Vagina (tissue), 2 donors: ENCODE measurements around the gene DBH. TPM values are rescaled to one million over a fixed set of nuclear protein-coding genes. Genes with fewer than 3 reads are reported as not detected.

Experiments used
- DNase-seq, 2 donors: peaks; one replicate each; pipeline ENCODE4 v3.0.0-alpha.2; 2017; ENCODE audit errors: extremely low spot score in 2 of 2
- H3K27ac ChIP-seq: fragments of 200-600 bp; sonication (generic); one replicate; pipeline ENCODE4 v1.5.1; 2019
- H3K27me3 ChIP-seq: fragments of 200-600 bp; sonication (generic); one replicate; pipeline ENCODE4 v1.5.1; 2019
- H3K36me3 ChIP-seq, 2 donors: fragments of 200-600 bp; sonication (generic); one replicate each; pipeline ENCODE4 v1.5.1; 2017 to 2019
- H3K4me1 ChIP-seq: fragments of 200-600 bp; sonication (generic); one replicate; pipeline ENCODE4 v1.5.1; 2019
- H3K4me3 ChIP-seq, 2 donors: fragments of 200-600 bp; sonication (generic); 1 replicate in 1 of 2; 2 replicates in 1 of 2; pipeline ENCODE4 v1.5.1; 2016 to 2019
- H3K9me3 ChIP-seq: fragments of 200-600 bp; sonication (generic); one replicate; pipeline ENCODE4 v1.5.1; 2019
- CTCF ChIP-seq, 3 experiments: fragments of 450-650 bp in 2 of 3; fragments of 200-600 bp in 1 of 3; sonication (generic) in 1 of 3; IDR thresholded peaks; one replicate each; pipeline ENCODE4 v1.5.1; 2017 to 2019; ENCODE audit warnings: antibody characterized with exemption in 3 of 3, mild to moderate bottlenecking in 2 of 3, moderate library complexity in 2 of 3
- POLR2A ChIP-seq, 2 donors: fragments of 450-650 bp; IDR thresholded peaks; one replicate each; pipeline ENCODE4 v1.6.1; 2017; ENCODE audit warnings: antibody characterized with exemption in 2 of 2, mild to moderate bottlenecking in 2 of 2, moderate library complexity in 2 of 2
- POLR2AphosphoS5 ChIP-seq, 2 donors: sonication (generic); formaldehyde crosslinking; IDR thresholded peaks; one replicate each; pipeline ENCODE4 v1.9.0; 2017; ENCODE audit warnings: antibody characterized with exemption in 2 of 2, mild to moderate bottlenecking in 2 of 2, low read depth in 1 of 2; ENCODE audit not compliant: insufficient read depth in 1 of 2
- intact Hi-C: fragments of 100-400 bp; cut with DNase I; formaldehyde crosslinking; loops from one replicate; pipeline ENCODE4 v1.15.1; 2023
- total RNA-seq: library from RNA; depleted of rRNA; stranded (reverse); fragments of >200 nt; gene quantifications from one replicate; pipeline ENCODE4 v1.2.3, GENCODE V29; 2016

DBH gene
- total RNA-seq, 1 donor from 2014 or later = 12.0 TPM

GRCh38 chr9:133680976-133681657, 45.0 kb downstream of the DBH start:
- Histone ChIP-seq H3K4me3 (no peak overlapping the region), H3K27me3 (no peaks in the 10 kb centered on the region), H3K36me3 (no peaks in the 10 kb centered on the region), H3K4me1 (peaks cover 16% of the 10 kb centered on the region), H3K27ac (no peak overlapping the region), H3K9me3 (no peaks in the 10 kb centered on the region)
- DNase-seq = no peak
- TF ChIP-seq POLR2A (IDR thresholded peaks at IDR 0.05) (no peak), POLR2AphosphoS5 (IDR thresholded peaks at IDR 0.05; ENCODE audit: insufficient read depth in 1 of 2, low read depth in 1 of 2) (no peak), CTCF (IDR thresholded peaks at IDR 0.05) (no peak)
- intact Hi-C loops = no loop called here

- Histone ChIP-seq H3K36me3 (no peaks in the 10 kb centered on the region), H3K4me3 (no peak overlapping the region), H3K4me1 (peaks cover 16% of the 10 kb centered on the region), H3K9me3 (no peaks in the 10 kb centered on the region), H3K27me3 (no peaks in the 10 kb centered on the region), H3K27ac (no peak overlapping the region)
- intact Hi-C loops = no loop called here
- DNase-seq = no peak
- TF ChIP-seq POLR2A (IDR thresholded peaks at IDR 0.05) = no peak
- no peak for TF ChIP-seq CTCF (IDR thresholded peaks at IDR 0.05)
- no peak for TF ChIP-seq POLR2AphosphoS5 (IDR thresholded peaks at IDR 0.05; ENCODE audit: insufficient read depth in 1 of 2, low read depth in 1 of 2)
Measured at GRCh38 chr9:133681658-133682306, 45.6 kb downstream of the DBH start.

GRCh38 chr9:133682818-133683585, 46.8 kb downstream of the DBH start:
- H3K9me3 ChIP-seq = no peaks in the 10 kb centered on the region
- no peak overlapping the region for H3K4me3 ChIP-seq
- no peaks in the 10 kb centered on the region for H3K27me3 ChIP-seq
- TF ChIP-seq POLR2A (IDR thresholded peaks at IDR 0.05) (no peak), POLR2AphosphoS5 (IDR thresholded peaks at IDR 0.05; ENCODE audit: insufficient read depth in 1 of 2, low read depth in 1 of 2) (no peak), CTCF (IDR thresholded peaks at IDR 0.05) (no peak)
- no peak for DNase-seq
- H3K4me1 ChIP-seq = peaks cover 16% of the 10 kb centered on the region
- H3K36me3 ChIP-seq = no peaks in the 10 kb centered on the region
- H3K27ac ChIP-seq = peak overlapping the region; percentile 43
- intact Hi-C loops = no loop called here

GRCh38 chr9:133683586-133684120, 47.5 kb downstream of the DBH start:
- TF ChIP-seq POLR2A (IDR thresholded peaks at IDR 0.05) (no peak), CTCF (IDR thresholded peaks at IDR 0.05) (no peak), POLR2AphosphoS5 (IDR thresholded peaks at IDR 0.05; ENCODE audit: insufficient read depth in 1 of 2, low read depth in 1 of 2) (no peak)
- intact Hi-C loops = no loop called here
- no peak for DNase-seq
- peaks cover 16% of the 10 kb centered on the region for H3K4me1 ChIP-seq
- no peak overlapping the region for H3K27ac ChIP-seq
- no peaks in the 10 kb centered on the region for H3K27me3 ChIP-seq
- H3K9me3 ChIP-seq = no peaks in the 10 kb centered on the region
- H3K4me3 ChIP-seq = no peak overlapping the region
- H3K36me3 ChIP-seq = no peaks in the 10 kb centered on the region
